Caki2 (cell line): Measurements from ENCODE around the gene RHOF. TPM values are rescaled to one million over a fixed set of nuclear protein-coding genes. Genes with fewer than 3 reads are reported as not detected.

Source experiments
- DNase-seq: peaks from one replicate; pipeline ENCODE4 v3.0.0-alpha.2; 2015; ENCODE audit warnings: low read depth
- in situ Hi-C: cut with HindIII; loops from 2 replicates; pipeline ENCODE4 v1.10.0; 2016; ENCODE audit warnings: low sequenced_read_pairs, low pct_unique_long_range_greater_than_20kb, mixed read lengths
- total RNA-seq: library from RNA; depleted of rRNA; stranded (reverse); fragments of >200 nt; shearing (Covaris generic); gene quantifications from 2 replicates; pipeline ENCODE4 v1.2.3, GENCODE V29; 2014; ENCODE audit warnings: low replicate concordance; rRNA removed

Gene RHOF, protein sequence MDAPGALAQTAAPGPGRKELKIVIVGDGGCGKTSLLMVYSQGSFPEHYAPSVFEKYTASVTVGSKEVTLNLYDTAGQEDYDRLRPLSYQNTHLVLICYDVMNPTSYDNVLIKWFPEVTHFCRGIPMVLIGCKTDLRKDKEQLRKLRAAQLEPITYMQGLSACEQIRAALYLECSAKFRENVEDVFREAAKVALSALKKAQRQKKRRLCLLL
- 54.8 and 81.4 TPM in 2 replicates for total RNA-seq

GRCh38 chr12:121793440-121793837 lies at the start of gene RHOF:
TSS of gene RHOF (minus strand) at chr12:121793688. CDS start at chr12:121793633, 55 bp downstream.
- in situ Hi-C loops, result no loop called here

DNA sequence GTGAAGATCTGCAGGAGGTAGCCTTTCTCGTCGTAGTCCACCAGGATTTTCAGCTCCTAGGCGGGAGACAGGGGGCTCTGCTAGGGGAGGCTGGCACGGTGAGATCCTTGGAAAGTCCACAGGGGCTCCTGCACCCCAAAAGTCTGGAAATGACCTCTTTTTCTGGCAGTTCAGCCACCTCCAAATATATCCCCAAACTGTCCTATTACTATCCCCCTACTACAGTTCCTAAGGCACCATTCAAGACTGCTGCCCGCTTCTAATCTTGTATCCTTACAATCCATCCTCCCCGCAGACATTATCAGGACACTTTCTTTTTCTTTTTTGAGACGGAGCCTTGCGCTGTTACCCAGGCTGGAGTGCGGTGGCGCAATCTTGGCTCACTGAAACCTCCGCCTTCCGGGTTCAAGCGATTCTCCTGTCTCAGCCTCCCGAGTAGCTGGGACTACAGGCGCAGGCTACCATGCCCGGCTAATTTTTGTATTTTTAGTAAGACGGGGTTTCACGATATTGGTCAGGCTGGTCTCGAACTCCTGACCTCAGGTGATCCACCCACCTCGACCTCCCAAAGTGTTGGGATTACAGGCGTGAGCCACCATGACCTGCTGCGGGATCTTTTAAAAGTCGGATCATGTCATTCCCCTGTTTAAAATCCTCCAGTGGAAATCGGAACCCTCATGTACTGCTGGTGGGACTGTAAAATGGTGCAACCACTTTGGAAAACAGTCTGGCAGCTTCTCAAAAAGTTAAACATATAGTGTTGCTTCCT lies 46.7 kb upstream of the RHOF start:
- in situ Hi-C loops, result no loop called here
- no peak for DNase-seq

More at GRCh38 chr12:121793440-121793837, at the start of gene RHOF:
- no peak for DNase-seq

DNA sequence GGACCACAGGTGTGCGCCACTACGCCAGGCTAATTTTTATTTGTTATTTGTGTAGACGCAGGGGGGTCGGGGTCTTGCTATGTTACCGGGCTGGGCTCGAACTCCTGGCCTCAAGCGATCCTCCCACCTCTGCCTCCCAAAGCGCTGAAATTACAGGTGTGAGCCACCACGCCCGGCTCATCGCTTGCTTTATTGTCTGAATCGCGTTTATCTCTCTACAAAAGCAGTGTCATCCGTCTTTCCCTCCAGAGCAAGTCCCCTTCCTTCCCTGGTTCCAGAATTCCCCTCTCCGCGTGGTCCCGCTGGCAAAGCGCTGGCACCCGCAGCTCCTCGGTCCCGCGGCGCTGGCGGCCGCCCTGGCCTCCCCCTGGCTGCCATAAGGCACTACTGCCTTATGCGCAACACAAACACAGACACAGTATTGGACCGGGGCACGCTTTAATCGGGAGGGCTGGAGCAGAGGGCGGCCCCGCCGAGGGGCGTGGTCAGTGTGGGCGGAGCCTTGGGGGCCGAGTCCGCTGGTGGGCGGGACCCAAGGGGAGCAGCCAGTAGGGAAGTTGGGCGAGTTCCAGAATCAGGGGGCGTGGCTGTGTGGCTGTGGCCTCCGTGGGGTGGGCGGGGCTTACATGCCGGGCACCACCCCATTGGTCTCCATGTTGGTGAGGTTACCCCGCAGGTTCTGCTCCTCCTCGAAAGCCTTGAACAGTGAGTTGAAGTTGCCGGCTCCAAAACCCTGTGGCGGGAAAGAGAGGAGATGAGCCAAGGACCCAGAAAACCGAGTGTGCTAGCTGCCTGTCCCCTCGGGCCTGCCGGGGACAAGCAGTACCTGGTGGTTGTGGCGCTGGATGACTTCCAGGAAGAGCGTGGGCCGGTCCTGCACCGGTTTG lies 45.9 kb upstream of the RHOF start:
- peak; percentile 96 for DNase-seq
- in situ Hi-C loops, result no loop called here

DNA sequence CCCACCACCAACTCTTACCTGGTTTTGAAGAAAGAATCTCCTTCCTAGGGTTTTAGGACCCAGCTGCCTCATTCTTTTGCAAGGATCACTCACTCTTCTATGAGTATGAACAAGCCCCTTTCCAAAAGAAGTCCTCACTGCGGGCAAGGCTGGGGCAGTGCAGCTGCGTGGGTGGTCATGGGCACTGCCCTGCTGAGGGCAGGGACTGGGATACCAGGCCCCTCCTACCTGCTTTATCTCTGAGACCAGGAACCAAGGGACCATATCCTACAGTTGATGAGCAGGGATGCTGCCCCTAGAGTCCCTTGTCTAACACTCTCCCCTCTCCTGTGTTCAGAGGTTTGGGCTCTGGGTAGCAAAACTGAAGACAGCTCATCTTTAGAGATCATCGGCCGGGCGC lies 44.6 kb upstream of the RHOF start:
- in situ Hi-C loops, result no loop called here
- DNase-seq, result no peak

- DNase-seq, result no peak
- in situ Hi-C loops, result no loop called here
These were observed 44.2 kb upstream of the RHOF start for GRCh38 chr12:121837680-121838079.

DNA sequence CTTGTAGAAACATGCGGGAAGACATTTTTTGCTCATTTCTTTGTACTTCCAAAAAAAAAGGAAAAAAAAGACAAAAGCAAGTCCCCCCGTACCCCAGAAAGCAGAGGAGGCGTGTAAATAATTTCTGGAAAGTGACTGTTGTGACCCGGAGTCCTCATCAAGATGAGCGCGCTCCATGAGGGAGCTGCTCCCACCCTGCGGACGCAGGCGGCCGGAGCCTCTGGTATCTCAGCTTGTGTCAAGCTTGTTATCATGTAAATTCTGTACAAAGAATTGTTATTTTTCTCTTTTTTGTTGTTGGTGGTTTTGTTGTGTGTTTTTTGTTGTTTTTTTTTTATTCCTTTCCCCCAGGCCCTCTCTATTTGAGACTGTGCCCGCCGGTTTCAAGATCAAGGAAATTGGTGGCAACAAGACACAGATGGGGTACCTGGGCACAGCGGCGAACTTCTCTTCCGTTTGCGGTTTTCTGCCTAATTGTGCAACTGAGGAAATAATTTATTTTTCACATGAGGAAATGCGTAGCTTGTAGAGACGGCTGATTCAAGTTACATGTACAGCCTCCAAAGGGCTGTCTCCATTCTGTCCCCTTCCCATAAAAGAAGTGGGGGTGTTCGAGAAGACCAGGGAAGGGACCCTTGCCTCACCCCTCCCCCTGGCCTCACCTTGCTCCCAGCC lies 38.2 kb upstream of the RHOF start:
- DNase-seq, result no peak
- in situ Hi-C loops, result no loop called here

DNA sequence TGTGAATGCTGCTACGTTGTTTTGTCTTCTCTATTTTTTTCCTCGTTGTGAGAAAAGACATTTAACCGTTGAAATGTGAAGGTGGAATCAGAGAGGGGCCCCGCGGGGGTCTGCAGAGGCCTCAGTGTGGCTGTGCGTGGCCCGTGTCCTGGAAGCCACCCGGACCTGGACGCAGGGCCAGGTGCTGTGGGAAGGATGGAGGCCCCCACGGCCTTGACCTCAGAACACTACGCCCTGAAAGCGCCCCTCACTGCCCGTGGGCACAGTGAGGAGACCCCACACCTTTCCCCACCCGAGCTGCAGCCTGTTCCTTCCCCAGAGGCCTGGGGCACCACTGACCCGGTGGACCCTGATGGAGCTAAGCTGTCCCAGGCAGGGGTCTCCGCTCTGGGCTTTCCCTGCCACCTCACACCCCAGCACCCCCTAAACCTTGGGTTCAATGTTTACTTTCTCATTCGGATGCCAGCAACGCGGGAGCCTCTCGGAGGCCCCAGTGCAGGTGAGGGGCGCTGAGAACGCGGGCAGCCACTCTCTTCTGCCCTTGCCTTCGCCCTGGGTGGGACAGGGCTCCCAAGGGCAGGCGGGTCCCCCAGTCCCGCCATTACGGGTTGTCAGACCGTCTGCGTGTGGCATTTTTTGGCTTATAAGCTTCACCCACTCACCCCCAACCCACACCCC lies 37.2 kb upstream of the RHOF start:
- DNase-seq, result no peak
- in situ Hi-C loops, result no loop called here

GRCh38 chr12:121830134-121830533 lies 36.6 kb upstream of the RHOF start:
- in situ Hi-C loops, result no loop called here

DNA sequence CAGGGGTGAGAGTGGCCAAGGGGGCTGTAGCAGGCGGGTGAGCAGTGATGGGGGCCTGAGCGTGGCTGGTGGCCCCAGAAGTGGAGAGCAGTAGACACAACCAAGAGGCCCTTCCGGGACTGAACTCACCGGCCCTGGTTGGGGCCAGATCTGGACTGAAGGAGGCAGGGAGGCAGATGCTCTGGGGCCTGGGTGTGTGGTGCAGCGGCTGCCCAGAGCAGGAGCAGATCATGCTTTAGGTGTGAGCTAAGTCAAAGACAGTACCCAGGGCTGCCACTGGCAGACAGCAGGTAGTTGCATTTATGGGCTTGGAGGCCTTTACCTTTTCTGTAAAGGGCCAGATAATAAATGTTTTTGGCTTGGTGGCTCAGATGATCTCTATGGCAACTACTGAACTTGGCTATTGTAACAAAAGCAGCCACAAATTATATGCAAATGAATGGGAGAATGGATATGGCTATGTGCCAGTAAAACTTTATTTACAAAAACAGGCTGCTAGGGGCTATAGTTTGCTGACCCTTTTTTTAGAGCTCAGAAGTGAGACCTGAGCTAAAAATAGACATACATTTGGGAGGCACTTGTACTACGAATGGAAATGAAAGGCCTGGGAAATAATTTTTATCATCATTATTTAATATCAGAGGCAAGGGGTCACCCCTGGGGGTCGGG lies 35.9 kb upstream of the RHOF start:
- in situ Hi-C loops, result no loop called here
- no peak for DNase-seq

More at GRCh38 chr12:121830134-121830533, 36.6 kb upstream of the RHOF start:
- DNase-seq, result no peak

DNA sequence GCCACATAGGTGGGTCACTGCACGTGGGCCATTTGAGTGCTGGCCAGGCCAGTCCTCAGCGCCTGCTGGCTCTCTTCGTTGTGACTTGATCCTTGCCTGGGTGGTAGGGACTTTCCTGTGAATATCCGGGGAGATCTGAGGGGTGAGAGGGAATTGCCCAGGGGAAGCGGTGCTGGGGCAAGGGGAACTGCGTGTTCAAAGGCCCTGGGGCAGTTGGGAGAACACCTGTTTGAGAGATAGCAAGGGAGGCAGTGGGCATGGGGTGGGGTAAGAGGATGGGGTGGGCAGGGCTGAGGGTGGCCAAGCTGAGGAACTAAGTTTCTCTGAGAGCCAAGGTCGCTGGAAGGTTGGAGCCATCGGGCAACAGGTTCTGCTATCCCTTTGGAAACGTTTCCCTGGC lies 35.3 kb upstream of the RHOF start:
- DNase-seq, result no peak
- in situ Hi-C loops, result no loop called here

- in situ Hi-C loops, result no loop called here
- no peak for DNase-seq
These were observed 34.8 kb upstream of the RHOF start for GRCh38 chr12:121828306-121828705.

- in situ Hi-C loops, result no loop called here
- no peak for DNase-seq
These were observed 34.0 kb upstream of the RHOF start for GRCh38 chr12:121827351-121828099.

DNA sequence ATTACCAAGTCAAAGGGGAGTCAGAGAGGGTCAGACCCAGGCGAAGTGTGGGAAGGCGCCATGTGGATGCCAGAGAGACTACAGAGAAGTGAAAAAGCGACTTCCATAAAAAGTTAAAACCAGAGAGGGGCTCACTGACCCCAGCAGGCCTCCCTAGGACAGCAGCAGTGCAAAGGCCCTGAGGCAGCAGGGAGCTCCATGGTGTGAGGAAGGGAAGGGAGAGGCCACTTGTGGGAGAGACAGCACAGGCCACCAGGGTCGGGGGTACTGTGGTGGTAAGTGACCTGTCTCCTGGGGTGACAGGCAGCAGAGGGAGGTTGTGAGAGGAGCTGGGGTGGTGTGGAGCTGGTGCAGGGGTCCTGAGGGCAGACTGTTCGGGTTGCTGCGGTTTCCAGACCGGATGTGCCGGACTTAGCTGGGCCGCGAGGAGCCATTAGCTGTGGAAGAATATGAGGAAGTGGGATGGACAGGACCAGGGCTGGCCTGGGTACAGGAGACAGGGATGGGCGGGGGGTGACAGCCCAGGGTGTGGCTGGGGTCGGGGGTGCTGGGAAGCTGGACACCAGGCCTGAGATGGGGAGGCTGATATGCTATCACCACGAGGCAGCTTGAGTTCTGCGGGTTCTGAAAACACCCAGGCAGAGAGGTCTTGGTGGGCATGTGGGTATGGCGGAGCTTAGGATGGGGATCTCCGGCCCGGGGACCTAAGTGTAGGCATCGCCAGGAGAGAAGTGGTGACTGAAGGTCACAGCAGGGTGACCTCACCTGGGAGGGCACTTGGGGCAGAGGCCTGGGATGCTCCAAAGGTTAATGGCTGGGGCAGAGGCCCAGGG lies 33.0 kb upstream of the RHOF start:
- DNase-seq, result no peak
- in situ Hi-C loops, result no loop called here

- in situ Hi-C loops, result no loop called here
- DNase-seq, result no peak
These were observed 31.6 kb upstream of the RHOF start for GRCh38 chr12:121825041-121825523.

- in situ Hi-C loops, result no loop called here
- DNase-seq, result no peak
These were observed 30.2 kb upstream of the RHOF start for GRCh38 chr12:121823727-121824115.
